SH-SY5Y (cell line): ENCODE measurements around the gene SENP1.

Experiments used
- GATA2 ChIP-seq: IDR thresholded peaks from 2 replicates; pipeline ENCODE4 v1.6.1; 2011; ENCODE audit warnings: mild to moderate bottlenecking, low read depth, low read length
- GATA3 ChIP-seq: IDR thresholded peaks from 2 replicates; pipeline ENCODE4 v1.6.1; 2011; ENCODE audit warnings: low read depth, mild to moderate bottlenecking, low read length, moderate library complexity

GRCh38 chr12:48001505-48002413 is 104.1 kb downstream of the SENP1 start:
- TF ChIP-seq GATA2 (no peak), GATA3 (no peak)
